ENCODE data around the gene IL1R1. TPM values are rescaled to one million over a fixed set of nuclear protein-coding genes. Genes with fewer than 3 reads are reported as not detected.

The IL1R1 gene
- total RNA-seq, 1 donor from 2014 or later, result 0.17 TPM

- no peak for TF ChIP-seq CTCF (IDR thresholded peaks at IDR 0.05; ENCODE audit: partially characterized antibody, unreplicated experiment)
- Mint-ChIP-seq H3K27ac (ENCODE audit: unreplicated experiment) (no peak overlapping the region), H3K4me1 (ENCODE audit: low read depth, unreplicated experiment) (peaks cover 2% of the 10 kb centered on the region), H3K36me3 (ENCODE audit: unreplicated experiment) (no peaks in the 10 kb centered on the region), H3K27me3 (ENCODE audit: unreplicated experiment) (peaks cover 5% of the 10 kb centered on the region), H3K9me3 (ENCODE audit: unreplicated experiment) (peaks cover 2% of the 10 kb centered on the region), H3K4me3 (ENCODE audit: unreplicated experiment) (no peak overlapping the region)
- DNase-seq, result no peak
Measured at GRCh38 chr2:102226612-102227391, 84.3 kb downstream of the IL1R1 start.

DNA sequence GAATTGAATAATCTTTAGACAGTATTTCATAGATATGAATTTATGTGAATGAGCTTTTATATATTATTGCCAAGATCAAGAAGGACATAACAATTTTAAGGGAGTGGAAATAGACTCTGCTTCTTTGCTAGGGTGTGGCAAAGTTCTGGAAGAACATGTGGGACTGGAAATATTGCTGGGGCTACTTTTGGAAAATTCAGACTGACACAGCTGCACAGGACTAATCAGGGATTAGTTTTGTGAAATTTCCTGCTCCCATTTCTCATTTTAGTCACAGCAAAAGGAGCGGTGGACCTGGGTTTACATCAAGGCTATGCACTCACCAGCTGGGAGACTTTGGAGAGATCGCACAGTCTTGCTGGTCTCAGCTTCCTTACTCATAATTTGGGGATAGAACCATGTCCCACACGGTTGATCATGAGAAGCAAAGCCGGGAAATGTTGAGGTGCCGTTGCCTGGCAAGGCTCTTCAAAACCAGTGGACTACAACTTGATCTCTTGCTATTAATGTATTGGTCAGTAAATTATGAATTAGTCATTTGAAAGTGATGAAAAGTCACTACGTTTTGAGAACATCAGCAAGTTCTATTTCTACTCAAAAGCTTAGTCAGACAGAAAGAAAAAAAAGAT is 86.7 kb downstream of the IL1R1 start:
- Mint-ChIP-seq H3K27ac (ENCODE audit: unreplicated experiment) (no peak overlapping the region), H3K4me1 (ENCODE audit: low read depth, unreplicated experiment) (peaks cover 2% of the 10 kb centered on the region), H3K27me3 (ENCODE audit: unreplicated experiment) (peaks cover 5% of the 10 kb centered on the region), H3K4me3 (ENCODE audit: unreplicated experiment) (no peak overlapping the region), H3K9me3 (ENCODE audit: unreplicated experiment) (peaks cover 2% of the 10 kb centered on the region), H3K36me3 (ENCODE audit: unreplicated experiment) (no peaks in the 10 kb centered on the region)
- DNase-seq, result no peak
- no peak for TF ChIP-seq CTCF (IDR thresholded peaks at IDR 0.05; ENCODE audit: partially characterized antibody, unreplicated experiment)

Other genes with a start within 250 kb of the IL1R1 start
- not detected for gene IL1R2, start 150.8 kb upstream of the IL1R1 start, total RNA-seq (ENCODE audit: unreplicated experiment)
- gene IL1RL2, start 44.3 kb downstream of the IL1R1 start, total RNA-seq (ENCODE audit: unreplicated experiment), result not detected
- gene IL1RL1, start 168.8 kb downstream of the IL1R1 start, total RNA-seq (ENCODE audit: unreplicated experiment), result not detected
- gene IL18R1, start 213.1 kb downstream of the IL1R1 start, total RNA-seq (ENCODE audit: unreplicated experiment), result not detected